GM19324 (cell line): ENCODE results near the gene MAML3.

ENCODE experiments used
- ATAC-seq: cut with Tn5 transposase; IDR thresholded peaks from one replicate; pipeline ENCODE4 v1.9.1; 2021; ENCODE audit warnings: mild to moderate bottlenecking, moderate library complexity; ENCODE audit not compliant: unreplicated experiment, low FRiP score

The MAML3 gene

DNA sequence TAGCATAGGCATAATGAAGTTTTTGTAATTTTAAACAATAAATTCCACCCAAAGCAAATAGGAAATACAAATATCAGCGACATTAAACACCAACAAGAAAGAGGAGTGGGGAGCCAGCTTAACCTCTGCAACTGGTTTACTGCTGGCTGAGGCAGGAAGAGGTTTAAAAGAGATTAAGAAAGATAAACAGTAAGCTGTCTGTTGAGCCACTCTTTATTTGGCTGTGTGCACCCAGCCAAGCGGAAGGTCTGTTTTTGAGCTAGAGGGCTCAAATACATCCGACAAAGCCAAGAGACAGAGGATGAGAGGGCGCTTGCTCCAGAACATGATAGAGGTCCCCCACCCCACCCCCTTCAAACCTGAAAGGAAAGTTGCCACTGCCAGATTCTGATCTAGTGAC is 297.0 kb downstream of the MAML3 start:
- no peak for ATAC-seq

DNA sequence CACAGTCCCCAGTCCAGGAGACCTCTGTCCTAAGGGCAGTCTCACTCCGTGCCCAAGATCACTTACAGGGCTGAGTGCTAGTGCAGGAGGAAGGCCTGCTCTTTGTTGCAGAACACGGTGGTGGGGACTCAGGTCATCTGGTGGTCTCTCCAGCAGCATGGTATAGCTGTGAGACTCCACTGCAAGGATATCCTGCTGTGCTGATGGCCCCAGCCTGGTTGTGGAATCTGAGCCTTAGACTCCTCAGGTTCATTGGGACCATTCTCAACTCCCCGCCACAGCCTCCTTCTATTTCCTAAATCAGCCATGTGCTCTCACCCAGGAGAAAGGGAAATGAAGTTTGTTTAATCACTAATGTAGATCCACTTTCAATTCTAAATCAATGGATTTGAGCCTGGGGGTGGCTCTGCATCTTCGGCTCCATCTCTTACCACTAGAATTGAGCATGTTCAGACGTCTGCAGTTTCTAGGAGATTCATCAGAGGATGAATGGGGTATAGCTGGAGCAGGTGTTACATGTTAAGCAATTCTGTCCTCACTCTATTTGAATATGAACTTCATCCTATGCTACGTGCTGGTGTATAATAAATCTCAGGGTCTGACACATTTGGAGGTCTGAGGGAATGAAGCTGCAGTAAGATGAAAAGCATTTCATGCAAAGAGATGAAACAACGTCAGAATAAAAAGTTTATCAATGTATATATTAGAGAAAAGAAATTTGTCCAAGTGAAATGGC is 299.1 kb downstream of the MAML3 start:
- ATAC-seq: no peak

DNA sequence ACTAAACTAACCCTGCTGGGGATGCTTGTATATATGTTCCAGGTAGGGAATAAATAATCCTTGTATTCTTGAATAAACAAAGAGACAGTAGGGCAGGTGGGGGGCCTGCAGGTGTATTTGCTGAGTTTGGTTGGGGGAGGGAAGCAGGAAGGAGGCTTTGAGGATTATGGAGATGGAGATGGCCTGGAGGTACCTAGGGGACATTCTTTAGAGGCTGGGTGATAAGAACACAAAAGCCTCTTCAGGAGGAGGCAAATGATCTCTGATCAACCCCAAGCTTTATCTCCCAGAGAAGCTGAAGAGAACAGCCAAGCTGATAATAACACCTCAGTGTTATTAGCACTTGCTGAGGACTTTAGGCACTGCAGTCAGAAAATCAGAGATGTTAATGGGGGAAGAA is 300.7 kb downstream of the MAML3 start:
- ATAC-seq: no peak

DNA sequence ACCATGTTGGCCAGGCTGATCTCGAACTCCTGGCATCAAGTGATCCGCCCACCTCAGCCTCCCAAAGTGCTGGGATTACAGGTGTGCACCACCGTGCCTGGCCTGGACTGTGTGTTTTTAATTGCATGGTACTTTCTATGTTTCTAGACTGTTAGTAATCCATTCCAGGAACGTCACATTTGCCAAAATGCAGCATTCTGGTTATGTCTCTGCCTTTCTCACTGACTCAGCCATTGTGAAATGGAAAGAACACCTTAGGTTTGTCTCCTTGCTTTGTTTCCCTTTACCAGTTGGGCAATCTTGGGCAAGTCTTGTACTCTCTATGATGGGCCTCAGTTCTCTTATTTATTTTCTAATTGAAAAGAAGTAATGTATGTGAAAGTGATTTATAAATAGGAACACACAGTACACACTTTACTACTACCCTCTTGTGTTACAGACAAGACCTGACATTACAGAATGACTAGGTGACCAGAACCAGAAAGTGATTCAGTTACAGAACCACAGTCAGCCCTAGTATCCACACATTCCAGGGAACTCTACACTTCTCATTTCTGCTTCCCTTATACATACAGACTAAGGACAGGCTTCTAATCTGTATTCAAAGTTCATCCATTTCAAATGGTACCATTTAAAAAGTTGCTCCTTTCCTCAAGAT is 301.2 kb downstream of the MAML3 start:
- ATAC-seq: no peak

DNA sequence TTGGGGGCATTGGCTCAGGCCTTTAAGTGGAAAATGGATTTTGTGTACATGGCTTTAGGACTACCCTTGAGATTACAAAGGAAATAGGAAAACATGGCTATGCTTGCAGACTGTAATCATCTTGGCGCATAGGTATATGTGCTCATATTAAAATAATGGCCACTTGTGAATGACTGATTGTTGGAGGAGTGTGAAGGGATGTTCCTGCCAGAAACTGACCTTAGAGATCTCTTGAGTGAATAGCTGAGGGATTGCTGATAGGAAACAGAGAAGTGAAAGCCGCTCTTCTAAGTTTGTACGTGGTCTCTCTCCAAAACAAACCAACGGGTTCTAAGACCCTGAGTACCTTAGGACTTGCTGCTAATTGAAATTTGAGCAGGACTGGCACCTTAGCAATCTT is 302.3 kb downstream of the MAML3 start:
- no peak for ATAC-seq

DNA sequence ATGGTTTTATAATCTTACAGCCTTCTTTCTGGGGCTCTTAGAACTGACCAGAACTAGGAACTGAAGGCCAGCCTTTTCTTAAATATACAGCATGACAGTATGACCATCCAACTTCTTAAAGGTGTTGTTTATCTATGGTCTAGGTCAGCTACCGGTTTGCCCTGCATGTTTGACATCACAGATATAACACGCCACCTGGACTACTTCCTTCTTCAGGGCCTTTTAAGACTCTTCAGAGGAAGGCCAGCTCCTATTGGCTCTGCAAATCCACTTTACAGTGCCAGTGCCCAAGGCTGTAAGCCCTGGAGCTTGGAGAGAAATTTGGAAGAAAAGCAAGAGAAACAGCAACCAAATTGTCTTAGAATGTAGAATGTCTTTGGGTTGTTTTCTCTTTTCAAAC is 302.9 kb downstream of the MAML3 start:
- ATAC-seq: no peak

DNA sequence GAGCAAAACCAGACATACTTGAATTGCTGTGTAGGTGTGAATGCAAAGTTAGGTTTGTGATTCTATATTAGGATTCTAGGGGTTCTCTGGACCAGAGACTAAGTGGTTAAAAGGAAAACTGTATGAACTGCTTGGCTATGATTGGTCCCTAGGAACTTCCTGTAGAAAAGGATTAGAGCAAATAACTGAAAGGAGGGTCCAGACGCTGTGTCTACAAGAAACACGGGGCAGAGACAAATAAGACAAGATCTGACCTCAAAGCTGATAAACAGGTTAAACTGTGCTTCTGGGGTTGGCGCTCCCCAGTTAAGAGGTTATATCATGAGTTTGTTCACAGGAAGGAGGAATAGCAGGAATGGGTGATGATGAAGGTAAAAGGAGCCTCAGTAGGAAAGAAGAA is 304.8 kb downstream of the MAML3 start:
- ATAC-seq: no peak

DNA sequence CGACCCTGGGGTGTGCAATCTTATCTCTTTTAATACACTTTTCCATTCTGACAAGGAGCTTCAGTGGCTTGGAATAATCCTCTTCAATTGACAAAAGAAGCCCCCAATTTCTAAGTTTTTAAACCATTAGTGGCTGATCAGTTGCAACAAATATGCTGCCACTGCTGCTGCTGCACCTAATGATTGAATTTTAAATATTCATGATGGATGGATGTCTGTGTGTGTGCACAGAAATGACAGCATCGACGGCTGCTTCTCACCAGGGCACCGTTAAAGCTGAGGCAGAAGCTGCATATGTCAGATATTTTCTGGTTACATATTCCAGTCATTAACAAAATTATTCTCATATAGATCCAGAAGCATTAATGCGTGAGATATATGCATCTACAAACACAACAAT is 306.0 kb downstream of the MAML3 start:
- no peak for ATAC-seq

DNA sequence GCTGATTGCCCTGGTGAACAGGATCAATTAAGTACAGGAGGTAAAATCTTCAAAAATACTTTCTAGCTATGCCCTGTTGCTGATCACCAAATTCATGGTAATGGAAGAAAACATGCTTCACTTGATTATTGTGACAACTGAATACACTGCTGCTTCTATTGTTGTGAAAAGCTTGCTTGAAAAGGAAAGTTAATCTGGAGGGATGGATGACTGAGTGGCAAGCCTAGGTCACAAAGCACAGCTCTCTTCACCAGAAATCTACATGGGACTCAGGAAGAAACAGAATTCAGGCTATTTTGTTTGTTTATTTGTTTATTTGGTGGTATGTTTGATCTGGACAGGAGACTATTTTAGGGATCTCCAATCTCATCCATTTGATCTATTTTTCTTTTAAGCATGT is 306.4 kb downstream of the MAML3 start:
- ATAC-seq: no peak

DNA sequence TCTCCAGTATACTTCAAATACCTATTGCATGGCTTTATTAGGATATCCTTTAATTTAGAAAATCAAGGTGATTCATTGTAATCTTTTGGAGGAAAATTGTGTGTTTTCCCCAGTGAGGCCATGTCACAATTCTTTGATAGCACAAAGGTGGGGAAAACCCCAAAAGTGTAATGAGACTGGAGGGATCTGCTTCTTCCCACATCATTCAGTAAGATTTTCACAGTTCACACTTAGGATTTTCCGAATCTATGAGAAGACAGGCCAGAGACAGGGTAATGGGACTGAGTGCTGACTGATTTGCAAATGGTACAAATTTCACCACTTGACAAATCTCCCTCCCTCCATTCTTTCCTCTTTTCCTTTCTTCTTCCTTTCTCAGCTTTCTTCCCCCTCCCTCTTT is 307.2 kb downstream of the MAML3 start:
- no peak for ATAC-seq

DNA sequence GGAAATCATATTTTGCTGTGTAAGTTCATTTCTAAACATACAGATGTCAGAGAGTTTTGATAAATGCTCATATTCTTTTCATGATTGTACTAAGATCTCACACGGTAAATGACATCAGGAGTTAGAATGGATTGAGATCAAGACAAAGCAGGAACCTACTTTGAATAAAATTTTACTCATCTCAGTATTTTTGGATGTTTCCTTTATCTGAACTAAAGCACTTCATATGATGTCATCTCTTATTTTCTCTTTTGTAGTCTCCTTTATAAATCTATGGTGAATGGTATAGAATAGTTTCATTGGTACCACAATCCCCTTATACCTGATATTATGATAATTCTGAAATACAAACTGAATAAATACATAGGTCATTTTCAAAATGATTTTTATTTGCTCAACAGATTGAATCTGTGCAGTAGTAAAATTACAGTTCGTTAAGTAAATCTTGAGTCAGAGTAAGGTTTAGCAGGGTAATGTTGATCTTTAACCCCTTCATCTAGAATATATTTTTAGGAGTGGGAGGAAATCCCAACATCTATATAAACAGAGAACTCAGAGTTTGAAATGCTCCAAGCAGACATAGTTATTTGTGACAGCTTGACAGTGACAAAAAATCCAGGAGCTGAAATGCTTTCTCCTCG is 308.4 kb downstream of the MAML3 start:
- ATAC-seq: no peak

DNA sequence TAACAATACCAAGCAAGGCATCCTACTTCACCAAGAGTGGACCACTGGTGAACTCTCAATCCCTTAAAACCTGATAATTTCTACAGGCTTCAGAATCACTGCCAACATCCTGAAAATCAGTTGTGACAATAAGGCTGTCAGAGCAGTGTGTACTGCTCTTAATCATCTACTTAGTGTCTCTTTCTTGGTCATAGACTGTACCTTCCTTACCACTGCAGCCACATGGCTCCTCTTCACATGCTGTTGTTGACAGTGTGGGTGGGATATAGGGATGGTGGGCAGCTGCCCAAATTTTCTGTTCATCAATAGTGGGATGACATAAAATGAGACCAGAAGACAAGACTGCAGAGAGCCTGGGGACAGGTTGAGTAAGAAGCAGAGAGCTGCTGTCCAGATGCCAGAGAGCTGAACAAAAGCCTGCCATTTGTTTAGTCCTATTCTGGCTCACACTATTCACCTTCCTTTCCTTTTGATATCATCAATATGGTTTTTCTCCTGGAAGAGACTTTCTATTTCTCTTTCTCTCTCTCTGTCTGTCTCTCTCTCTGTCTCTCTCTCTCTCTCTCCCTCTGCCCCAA is 309.4 kb downstream of the MAML3 start:
- ATAC-seq: no peak

DNA sequence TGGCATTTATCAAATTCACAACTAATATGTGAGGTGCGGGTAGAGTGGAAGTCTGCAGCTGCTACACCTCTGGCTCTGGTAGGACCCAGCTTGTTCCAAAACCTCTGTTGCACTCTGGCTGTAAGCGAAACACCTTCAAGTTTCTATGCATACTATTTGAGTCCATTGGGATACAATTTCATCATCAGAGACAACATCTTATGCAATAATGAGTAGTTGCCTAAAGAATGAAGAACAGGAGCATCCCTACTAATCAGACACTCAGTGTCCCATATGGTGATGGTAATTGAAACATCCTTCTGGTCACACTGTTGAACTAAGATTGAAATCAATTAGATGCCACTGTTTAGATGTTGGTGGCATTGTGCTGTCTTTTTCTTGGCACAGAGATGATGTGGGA is 309.9 kb downstream of the MAML3 start:
- no peak for ATAC-seq

DNA sequence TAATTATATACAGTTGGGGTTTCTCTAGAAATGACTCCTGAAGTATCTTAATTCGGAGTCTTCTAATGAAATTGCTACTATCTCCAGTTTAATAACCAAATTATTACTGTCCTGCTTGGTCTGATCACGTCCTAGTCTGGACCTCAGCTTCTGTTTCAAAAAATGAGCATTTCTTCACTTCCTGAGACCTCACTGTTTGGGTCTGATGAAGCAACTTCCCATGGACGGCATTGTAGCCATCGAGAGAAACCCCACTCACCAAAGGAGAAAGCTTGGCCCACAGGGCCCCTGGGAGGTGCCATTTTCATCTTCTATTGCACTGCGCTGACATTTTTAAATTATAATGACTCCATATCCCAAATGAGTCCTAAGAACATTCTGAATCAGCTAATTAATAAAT is 310.3 kb downstream of the MAML3 start:
- no peak for ATAC-seq

DNA sequence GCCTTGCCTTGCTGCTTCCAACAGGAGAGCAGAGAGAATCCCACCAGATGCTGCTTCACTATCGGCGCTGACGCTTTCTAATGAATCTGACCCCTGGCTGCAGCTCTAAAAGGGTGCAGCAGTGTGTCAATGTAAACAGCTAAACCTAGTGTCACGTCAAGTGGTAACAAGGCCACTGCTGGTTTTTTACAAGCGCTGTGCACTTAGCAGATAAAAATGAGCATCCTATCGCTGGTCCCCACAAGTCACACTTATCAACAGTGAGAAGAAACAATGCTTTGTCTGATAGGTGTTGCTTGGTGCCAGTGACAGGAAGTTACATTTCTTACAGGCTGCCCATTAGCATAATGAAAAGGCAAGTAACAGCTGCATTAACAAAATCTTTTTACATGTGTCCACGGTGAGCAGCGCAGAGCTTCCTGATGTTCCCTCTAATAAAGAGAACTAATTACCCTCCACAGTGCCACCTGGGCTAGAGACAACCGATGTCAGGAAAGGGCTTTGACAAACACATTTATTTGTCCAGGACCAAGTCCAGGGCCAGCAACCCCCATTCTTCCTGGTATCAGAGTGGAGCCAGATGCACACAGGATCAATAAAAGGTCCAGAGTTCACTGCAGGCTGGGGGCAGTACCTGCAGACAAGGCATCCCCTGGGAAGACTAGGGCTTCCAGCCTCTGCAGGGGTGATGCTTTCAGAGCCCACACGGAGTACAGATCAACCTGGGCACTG is 312.4 kb downstream of the MAML3 start:
- ATAC-seq: no peak

DNA sequence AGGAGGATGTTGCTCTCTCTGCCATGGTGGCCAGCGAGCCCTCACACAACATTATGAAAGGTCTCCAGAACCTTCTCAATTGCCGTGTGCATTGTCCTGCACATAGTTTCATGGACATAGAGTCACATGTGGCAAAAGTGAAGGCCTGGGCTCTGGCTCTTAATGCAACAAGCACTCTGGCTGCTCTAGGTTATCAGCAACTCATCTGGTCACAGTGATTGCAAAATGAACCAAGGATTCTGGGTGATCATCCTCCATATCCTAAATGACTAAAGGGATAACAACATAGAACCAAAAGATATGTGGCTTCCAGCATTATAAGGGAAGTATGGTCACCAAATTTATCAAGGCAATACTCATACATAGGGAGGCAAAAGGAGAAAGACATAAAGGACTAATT is 313.2 kb downstream of the MAML3 start:
- ATAC-seq: no peak

DNA sequence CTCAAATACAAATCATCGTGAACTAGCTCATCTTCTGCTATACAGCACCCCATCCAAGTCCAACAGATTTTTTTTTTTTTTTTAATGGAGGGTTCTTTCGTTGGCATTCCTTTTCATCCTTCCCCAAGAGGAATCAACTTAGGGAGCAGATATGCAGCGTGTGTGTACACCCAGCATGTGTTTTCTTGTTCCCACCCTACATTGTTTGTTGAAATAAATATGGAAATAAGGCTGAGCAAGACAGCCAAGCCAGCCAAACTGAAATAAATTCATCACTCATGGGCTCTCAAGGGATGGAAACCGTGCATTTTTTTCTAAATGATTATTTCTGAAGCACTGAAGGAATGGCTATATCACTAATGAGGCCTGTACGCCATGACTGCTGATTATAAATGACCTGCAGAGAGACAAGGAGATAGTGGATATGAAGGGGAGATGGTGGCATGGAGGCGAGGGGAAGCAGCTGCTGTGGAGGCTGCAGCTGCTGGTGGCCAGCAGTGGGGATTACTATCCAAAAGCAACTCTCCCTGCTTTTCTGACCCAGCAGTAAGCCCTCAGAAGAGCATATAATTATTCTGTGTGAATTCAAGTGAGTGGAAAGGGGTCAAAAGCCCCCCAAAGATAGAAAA is 314.5 kb downstream of the MAML3 start:
- no peak for ATAC-seq

DNA sequence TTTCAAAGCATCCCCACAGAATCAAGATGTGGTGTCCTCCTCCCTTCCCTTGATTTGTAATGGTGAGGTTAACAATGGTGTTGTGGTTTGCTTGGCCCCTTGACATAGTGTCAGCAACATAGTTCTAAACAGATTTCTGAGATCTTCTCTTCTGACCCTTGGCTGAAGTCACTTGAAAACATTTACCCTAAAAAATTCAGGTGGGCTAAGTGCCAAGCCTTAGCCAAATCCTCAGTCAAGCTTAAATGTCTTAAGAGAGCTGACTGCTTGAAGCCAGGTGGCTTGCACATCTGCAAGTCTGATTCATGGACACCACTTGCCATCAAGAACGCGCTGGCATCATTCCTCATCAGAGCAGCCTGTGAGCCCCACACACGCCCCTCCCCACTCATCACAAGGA is 315.2 kb downstream of the MAML3 start:
- ATAC-seq: no peak

DNA sequence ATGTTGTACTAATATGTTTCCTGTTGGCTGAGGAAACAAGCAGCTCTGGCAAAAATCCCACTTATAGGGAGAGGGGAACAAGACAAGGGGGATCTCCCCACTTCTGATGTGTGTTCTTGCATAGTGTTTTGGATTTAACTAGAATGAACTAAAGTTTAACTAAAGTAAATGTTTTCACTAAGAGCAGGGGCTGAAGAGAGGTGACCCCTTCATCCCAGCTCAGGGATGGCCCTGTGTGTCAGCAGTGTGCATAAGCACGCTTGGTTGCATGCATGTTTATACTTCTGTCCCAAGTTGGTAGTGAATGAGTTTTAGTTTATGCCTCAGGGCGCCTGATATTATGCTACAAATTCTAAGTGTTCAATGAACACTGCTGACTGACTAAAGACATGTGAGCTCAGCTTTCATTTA is 319.0 kb downstream of the MAML3 start:
- no peak for ATAC-seq

DNA sequence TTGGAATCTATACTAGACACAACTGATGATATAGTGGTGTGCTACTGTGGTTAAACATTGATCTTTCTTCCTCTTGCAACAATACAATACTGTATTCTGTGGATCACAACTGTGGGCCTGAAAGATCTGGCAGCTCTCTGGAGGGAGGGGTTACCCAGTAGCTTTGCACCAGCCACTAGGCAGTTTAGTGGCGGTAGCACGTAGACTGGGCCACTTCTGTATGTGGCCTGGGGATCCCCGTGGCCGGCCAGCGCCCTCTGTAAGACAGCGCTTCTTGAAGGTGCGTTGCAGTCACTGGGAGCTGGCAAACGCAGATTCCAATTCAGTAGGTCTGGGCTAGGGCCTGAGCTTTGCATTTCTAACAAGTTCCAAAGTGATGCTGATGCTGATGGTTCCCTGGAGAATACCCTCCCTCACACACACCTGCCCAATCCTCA is 319.7 kb downstream of the MAML3 start:
- no peak for ATAC-seq
